Nephron (organoid): ENCODE measurements around the gene RNF215.

Experiments
- H3K27ac Mint-ChIP-seq, 3 experiments: 2 replicates each; pipeline ENCODE4 v1.8.0; 2020; ENCODE audit warnings: mixed read lengths in 3 of 3, mild to moderate bottlenecking in 2 of 3, moderate library complexity in 1 of 3
- H3K27me3 Mint-ChIP-seq: 2 replicates; pipeline ENCODE4 v1.8.0; 2021; ENCODE audit warnings: low read depth, mild to moderate bottlenecking, moderate library complexity, mixed read lengths
- H3K36me3 Mint-ChIP-seq: 2 replicates; pipeline ENCODE4 v1.8.0; 2020; ENCODE audit warnings: low read depth, mixed read lengths
- H3K4me1 Mint-ChIP-seq: 2 replicates; pipeline ENCODE4 v1.8.0; 2020; ENCODE audit warnings: mixed read lengths
- H3K4me3 Mint-ChIP-seq, 3 experiments: 2 replicates each; pipeline ENCODE4 v1.8.0; 2020; ENCODE audit warnings: mild to moderate bottlenecking in 3 of 3, mixed read lengths in 3 of 3, moderate library complexity in 2 of 3
- H3K9me3 Mint-ChIP-seq: 2 replicates; pipeline ENCODE4 v1.8.0; 2020; ENCODE audit warnings: mixed read lengths
- CTCF ChIP-seq, 3 experiments: fragments of 200-600 bp; sonication (generic); IDR thresholded peaks; one replicate each; pipeline ENCODE4 v1.5.0; 2021; ENCODE audit warnings: antibody characterized with exemption in 3 of 3; ENCODE audit not compliant: unreplicated experiment in 3 of 3

The RNF215 gene

GRCh38 chr22:30433227-30433626 is 46.0 kb upstream of the RNF215 start:
- Mint-ChIP-seq H3K27me3 (peaks cover 4% of the 10 kb centered on the region), H3K36me3 (no peaks in the 10 kb centered on the region), H3K9me3 (no peaks in the 10 kb centered on the region), H3K4me1 (no peaks in the 10 kb centered on the region), H3K27ac (no peak overlapping the region), H3K4me3 (no peak overlapping the region)
- no peak for TF ChIP-seq CTCF (IDR thresholded peaks at IDR 0.05; ENCODE audit: unreplicated experiment in 3 of 3)

- H3K4me1 Mint-ChIP-seq, result no peaks in the 10 kb centered on the region
- H3K27ac Mint-ChIP-seq, result no peak overlapping the region
- TF ChIP-seq CTCF (IDR thresholded peaks at IDR 0.05; ENCODE audit: unreplicated experiment in 3 of 3), result no peak
- H3K9me3 Mint-ChIP-seq, result no peaks in the 10 kb centered on the region
- no peak overlapping the region for H3K4me3 Mint-ChIP-seq
- peaks cover under 1% of the 10 kb centered on the region for H3K36me3 Mint-ChIP-seq
- H3K27me3 Mint-ChIP-seq, result peaks cover 4% of the 10 kb centered on the region
Observed at GRCh38 chr22:30432520-30432919, 45.3 kb upstream of the RNF215 start.

GRCh38 chr22:30432096-30432495 is 44.9 kb upstream of the RNF215 start:
- no peaks in the 10 kb centered on the region for H3K4me1 Mint-ChIP-seq

GRCh38 chr22:30430933-30431332 is 43.7 kb upstream of the RNF215 start:
- Mint-ChIP-seq H3K4me3 (no peak overlapping the region), H3K9me3 (no peaks in the 10 kb centered on the region), H3K27ac (no peak overlapping the region), H3K27me3 (peaks cover 2% of the 10 kb centered on the region), H3K4me1 (peaks cover 5% of the 10 kb centered on the region), H3K36me3 (peaks cover 4% of the 10 kb centered on the region)
- TF ChIP-seq CTCF (IDR thresholded peaks at IDR 0.05; ENCODE audit: unreplicated experiment in 3 of 3), result no peak

More at GRCh38 chr22:30432096-30432495, 44.9 kb upstream of the RNF215 start:
- peaks cover 4% of the 10 kb centered on the region for H3K36me3 Mint-ChIP-seq
- peaks cover 4% of the 10 kb centered on the region for H3K27me3 Mint-ChIP-seq
- H3K27ac Mint-ChIP-seq, result no peak overlapping the region
- H3K4me3 Mint-ChIP-seq, result no peak overlapping the region
- TF ChIP-seq CTCF (IDR thresholded peaks at IDR 0.05; ENCODE audit: unreplicated experiment in 3 of 3), result no peak
- no peaks in the 10 kb centered on the region for H3K9me3 Mint-ChIP-seq

- Mint-ChIP-seq H3K9me3 (no peaks in the 10 kb centered on the region), H3K27me3 (no peaks in the 10 kb centered on the region), H3K27ac (no peak overlapping the region), H3K36me3 (peaks cover 4% of the 10 kb centered on the region), H3K4me1 (peaks cover 12% of the 10 kb centered on the region), H3K4me3 (peak overlapping the region in 2 of 3 experiments; percentile 24 to 49)
- TF ChIP-seq CTCF (IDR thresholded peaks at IDR 0.05; ENCODE audit: unreplicated experiment in 3 of 3), result no peak
Observed at GRCh38 chr22:30429887-30430286, 42.7 kb upstream of the RNF215 start.

GRCh38 chr22:30427871-30428270 is 40.7 kb upstream of the RNF215 start:
- TF ChIP-seq CTCF (IDR thresholded peaks at IDR 0.05; ENCODE audit: unreplicated experiment in 3 of 3), result no peak
- Mint-ChIP-seq H3K4me1 (peaks cover 26% of the 10 kb centered on the region), H3K27ac (no peak overlapping the region), H3K9me3 (no peaks in the 10 kb centered on the region), H3K4me3 (peak overlapping the region; percentile 44 to 61 (median 57)), H3K36me3 (peaks cover 4% of the 10 kb centered on the region), H3K27me3 (no peaks in the 10 kb centered on the region)
